ENCODE measurements around the gene LMAN1.

The LMAN1 gene

GRCh38 chr18:59308248-59308937, 50.7 kb downstream of the LMAN1 start:
- peak; percentile 84 for TF ChIP-seq CTCF (IDR thresholded peaks at IDR 0.05; ENCODE audit: borderline replicate concordance, insufficient read depth, low read depth, low read length)
- H3K4me3 ChIP-seq (ENCODE audit: low read depth, low read length) = no peak overlapping the region

GRCh38 chr18:59306640-59307039, 52.4 kb downstream of the LMAN1 start:
- H3K4me3 ChIP-seq (ENCODE audit: low read depth, low read length) = no peak overlapping the region
- no peak for TF ChIP-seq CTCF (IDR thresholded peaks at IDR 0.05; ENCODE audit: borderline replicate concordance, insufficient read depth, low read depth, low read length)

- no peak overlapping the region for H3K4me3 ChIP-seq (ENCODE audit: low read depth, low read length)
- no peak for TF ChIP-seq CTCF (IDR thresholded peaks at IDR 0.05; ENCODE audit: borderline replicate concordance, insufficient read depth, low read depth, low read length)
Observed at GRCh38 chr18:59305295-59305694, 53.8 kb downstream of the LMAN1 start.

GRCh38 chr18:59303656-59304195, 55.3 kb downstream of the LMAN1 start:
- TF ChIP-seq CTCF (IDR thresholded peaks at IDR 0.05; ENCODE audit: borderline replicate concordance, insufficient read depth, low read depth, low read length) = no peak
- no peak overlapping the region for H3K4me3 ChIP-seq (ENCODE audit: low read depth, low read length)

- no peak overlapping the region for H3K4me3 ChIP-seq (ENCODE audit: low read depth, low read length)
- TF ChIP-seq CTCF (IDR thresholded peaks at IDR 0.05; ENCODE audit: borderline replicate concordance, insufficient read depth, low read depth, low read length) = no peak
Observed at GRCh38 chr18:59303006-59303405, 56.1 kb downstream of the LMAN1 start.

- no peak overlapping the region for H3K4me3 ChIP-seq (ENCODE audit: low read depth, low read length)
- TF ChIP-seq CTCF (IDR thresholded peaks at IDR 0.05; ENCODE audit: borderline replicate concordance, insufficient read depth, low read depth, low read length) = no peak
Observed at GRCh38 chr18:59301929-59302328, 57.1 kb downstream of the LMAN1 start.

GRCh38 chr18:59300676-59301285, 58.3 kb downstream of the LMAN1 start:
- H3K4me3 ChIP-seq (ENCODE audit: low read depth, low read length) = no peak overlapping the region
- TF ChIP-seq CTCF (IDR thresholded peaks at IDR 0.05; ENCODE audit: borderline replicate concordance, insufficient read depth, low read depth, low read length) = no peak
